PC-3 (cell line): ENCODE data around the gene AP1S1. TPM values are rescaled to one million over a fixed set of nuclear protein-coding genes. Genes with fewer than 3 reads are reported as not detected.
A peak's percentile ranks its signal among the peaks of the same experiment; 100 is the strongest.

ENCODE experiments used
- ATAC-seq: fragments of 200-7000 bp; cut with Tn5 transposase; 2 replicates; pipeline ENCODE4 v1.9.1; 2020; ENCODE audit warnings: mild to moderate bottlenecking, moderate library complexity
- BruUV-seq: library from RNA; stranded (reverse); fragments of 400-500 nt; replicated peaks from 2 replicates; lab custom pipeline; 2021; lab: Mats Ljungman, UMichigan
- CTCF ChIA-PET: fragments of 300-600 bp; sonication (Branson Sonifier 250); formaldehyde crosslinking; loops from one replicate; lab custom pipeline; 2022; ENCODE audit warnings: antibody characterized with exemption; lab: Charles Lee
- POLR2A ChIA-PET: fragments of 300-600 bp; sonication (Branson Sonifier 250); formaldehyde crosslinking; loops from one replicate; lab custom pipeline; 2022; ENCODE audit warnings: antibody characterized with exemption; ENCODE audit not compliant: unreplicated experiment; lab: Charles Lee
- DNase-seq: peaks from one replicate; pipeline ENCODE4 v3.0.0-alpha.2; 2015
- H2AFZ ChIP-seq: fragments of 300-600 bp; sonication (generic); 2 replicates; pipeline ENCODE4 v1.6.0; 2016; ENCODE audit warnings: antibody characterized with exemption, low read length
- H3F3A ChIP-seq: fragments of 300-600 bp; sonication (generic); one replicate; pipeline ENCODE4 v1.6.0; 2017; ENCODE audit warnings: antibody characterized with exemption, low read length, control low read depth, mild to moderate bottlenecking; ENCODE audit not compliant: unreplicated experiment
- H3K27ac ChIP-seq: fragments of 300-600 bp; sonication (generic); 2 replicates; pipeline ENCODE4 v1.5.1; 2016; ENCODE audit warnings: mild to moderate bottlenecking, low read length
- H3K27me3 ChIP-seq: fragments of 300-600 bp; sonication (generic); 2 replicates; pipeline ENCODE4 v1.6.1; 2016; ENCODE audit warnings: low read length, mixed read lengths
- H3K36me3 ChIP-seq: fragments of 300-600 bp; sonication (generic); 2 replicates; pipeline ENCODE4 v1.6.1; 2016; ENCODE audit warnings: low read depth, mixed run types, low read length, mixed read lengths
- H3K4me1 ChIP-seq: fragments of 300-600 bp; sonication (generic); 2 replicates; pipeline ENCODE4 v1.5.1; 2016; ENCODE audit warnings: low read length; ENCODE audit not compliant: insufficient read depth
- H3K4me2 ChIP-seq: fragments of 300-600 bp; sonication (generic); 2 replicates; pipeline ENCODE4 v1.6.0; 2016; ENCODE audit warnings: low read length
- H3K4me3 ChIP-seq: fragments of 300-600 bp; sonication (generic); 2 replicates; pipeline ENCODE4 v1.5.1; 2016; ENCODE audit warnings: mild to moderate bottlenecking, low read length, mixed read lengths
- H3K79me2 ChIP-seq: fragments of 300-600 bp; sonication (generic); 2 replicates; pipeline ENCODE4 v1.6.1; 2017; ENCODE audit warnings: low read length, mixed read lengths
- H3K9ac ChIP-seq: fragments of 300-600 bp; sonication (generic); 2 replicates; pipeline ENCODE4 v1.6.0; 2016; ENCODE audit warnings: mild to moderate bottlenecking, low read length
- H3K9me2 ChIP-seq: fragments of 300-600 bp; sonication (generic); replicated peaks from 2 replicates; pipeline ENCODE4 v1.6.1; 2016; ENCODE audit warnings: mixed run types, low read length, mixed read lengths
- H3K9me3 ChIP-seq: fragments of 300-600 bp; sonication (generic); 2 replicates; pipeline ENCODE4 v1.6.1; 2016; ENCODE audit warnings: low read length, mixed read lengths
- H4K20me1 ChIP-seq: fragments of 300-600 bp; sonication (generic); 2 replicates; pipeline ENCODE4 v1.6.1; 2016; ENCODE audit warnings: low read length, mixed read lengths
- CTCF ChIP-seq: fragments of 300-600 bp; sonication (generic); conservative IDR thresholded peaks from 2 replicates; pipeline ENCODE4 v1.5.1; 2017; ENCODE audit warnings: antibody characterized with exemption, low read depth, mild to moderate bottlenecking, low read length
- EZH2 ChIP-seq: fragments of 300-600 bp; sonication (generic); IDR thresholded peaks from one replicate; pipeline ENCODE4 v1.6.1; 2017; ENCODE audit warnings: antibody characterized with exemption, mild to moderate bottlenecking, low read length; ENCODE audit not compliant: unreplicated experiment
- EZH2phosphoT487 ChIP-seq: fragments of 300-600 bp; sonication (generic); IDR thresholded peaks from 2 replicates; pipeline ENCODE4 v1.6.1; 2018; ENCODE audit warnings: mild to moderate bottlenecking, antibody characterized with exemption, low read length, borderline replicate concordance
- intact Hi-C: fragments of 100-400 bp; cut with micrococcal nuclease; formaldehyde crosslinking; loops from 2 replicates; pipeline ENCODE4 v1.9.0; 2023
- total RNA-seq: library from RNA; depleted of rRNA; stranded (reverse); fragments of >200 nt; gene quantifications from 2 replicates; pipeline ENCODE4 v1.2.3, GENCODE V29; 2014

Gene AP1S1
- total RNA-seq, 1 experiment from 2014 or later = 190 TPM

GRCh38 chr7:101170617-101171441 lies 16.6 kb downstream of the AP1S1 start:
- intact Hi-C loops = no loop called here
- Histone ChIP-seq H3K9me3 (no peaks in the 10 kb centered on the region), H3K27ac (no peak overlapping the region), H3K9me2 (no peaks in the 10 kb centered on the region), H3K9ac (no peak overlapping the region), H3K4me1 (peaks cover 42% of the 10 kb centered on the region), H3K36me3 (no peaks in the 10 kb centered on the region), H2AFZ (no peak overlapping the region), H4K20me1 (no peaks in the 10 kb centered on the region), H3K4me3 (no peak overlapping the region), H3K79me2 (no peaks in the 10 kb centered on the region), H3K4me2 (no peak overlapping the region), H3K27me3 (peaks cover 48% of the 10 kb centered on the region), H3F3A (no peaks in the 10 kb centered on the region)
- CTCF ChIA-PET = interaction anchor here (0.6 kb wide), 1 partner anchor 16 kb away, joined by 4 read pairs; no protein-coding TSS in a partner anchor
- POLR2A ChIA-PET = no interaction called here
- BruUV-seq = no TSS peak
- ATAC-seq = no peak
- no peak for TF ChIP-seq CTCF
- no peak for TF ChIP-seq EZH2
- no peak for TF ChIP-seq EZH2phosphoT487
- no peak for DNase-seq

GRCh38 chr7:101171442-101171837 lies 17.2 kb downstream of the AP1S1 start:
- Histone ChIP-seq H3K79me2 (no peaks in the 10 kb centered on the region), H3K4me2 (no peak overlapping the region), H3K27me3 (peaks cover 46% of the 10 kb centered on the region), H3K4me3 (no peak overlapping the region), H3K9me3 (no peaks in the 10 kb centered on the region), H2AFZ (no peak overlapping the region), H3K27ac (no peak overlapping the region), H3F3A (no peaks in the 10 kb centered on the region), H3K9ac (no peak overlapping the region), H3K9me2 (no peaks in the 10 kb centered on the region), H3K4me1 (peaks cover 39% of the 10 kb centered on the region), H4K20me1 (no peaks in the 10 kb centered on the region), H3K36me3 (no peaks in the 10 kb centered on the region)
- no peak for DNase-seq
- intact Hi-C loops = no loop called here
- no TSS peak for BruUV-seq
- TF ChIP-seq CTCF (peak; percentile 34), EZH2 (no peak)
- ATAC-seq = no peak
- POLR2A ChIA-PET = no interaction called here
- CTCF ChIA-PET = no interaction called here
